Activated CD4-positive, alpha-beta memory T cell treated with anti-CD3 and anti-CD28 coated beads, Interleukin-2, amount 10 ng/mL, durations not matched to agents 7 days and 5 days (primary cell): ENCODE measurements around the gene HES7. TPM values are rescaled to one million over a fixed set of nuclear protein-coding genes. Genes with fewer than 3 reads are reported as not detected.
A peak's percentile ranks its signal among the peaks of the same experiment; 100 is the strongest.
"Not testable (repeated sequence)": the region's sequence is repeated elsewhere in the genome, so short reads cannot be mapped to it uniquely, and the experiment has no call there.

Experiments
- CTCF ChIA-PET: fragments of 350-600 bp; sonication (Branson Sonifier 250); formaldehyde crosslinking; loops from one replicate; lab custom pipeline; 2021; ENCODE audit warnings: antibody characterized with exemption, inconsistent platforms; lab: Charles Lee
- POLR2A ChIA-PET: fragments of 350-600 bp; sonication (Branson Sonifier 250); formaldehyde crosslinking; loops from one replicate; lab custom pipeline; 2021; ENCODE audit warnings: antibody characterized with exemption; lab: Charles Lee
- DNase-seq: peaks from one replicate; pipeline ENCODE4 v3.0.0-alpha.2; 2020
- H3K27ac Mint-ChIP-seq: one replicate; pipeline ENCODE4 v1.8.0; 2021; ENCODE audit warnings: mild to moderate bottlenecking, mixed read lengths
- H3K27me3 Mint-ChIP-seq: one replicate; pipeline ENCODE4 v1.8.0; 2021; ENCODE audit warnings: mixed read lengths
- H3K36me3 Mint-ChIP-seq: one replicate; pipeline ENCODE4 v1.8.0; 2021; ENCODE audit warnings: low read depth, mixed read lengths
- H3K4me1 Mint-ChIP-seq: one replicate; pipeline ENCODE4 v1.8.0; 2021; ENCODE audit warnings: mixed read lengths
- H3K4me3 Mint-ChIP-seq: one replicate; pipeline ENCODE4 v1.8.0; 2021; ENCODE audit warnings: mild to moderate bottlenecking, mixed read lengths
- H3K9me3 Mint-ChIP-seq: one replicate; pipeline ENCODE4 v1.8.0; 2021; ENCODE audit warnings: mixed read lengths
- total RNA-seq, 2 experiments: library from RNA; stranded (reverse); gene quantifications; one replicate each; pipeline ENCODE4 v1.2.3, GENCODE V29; 2021

Gene HES7
- total RNA-seq, 2 experiments from 2014 or later, result 1.4 to 1.5 TPM

GRCh38 chr17:8117980-8118768 lies 5.7 kb downstream of the HES7 start, which contains the start of gene ALOXE3:
ALOXE3 (minus strand) TSS chr17:8118514; CDS start chr17:8117990, 524 bp downstream.
- POLR2A ChIA-PET, result interaction anchor here (0.9 to 3.5 kb wide), 11 partner anchors 8 to 432 kb away, joined by 3 to 49 read pairs (median 13); partner anchors contain the start of genes AURKB, BORCS6, CTC1 and PFAS
- H3K4me3 Mint-ChIP-seq, result peak within 1 kb of the TSS; percentile 80
- CTCF ChIA-PET, result interaction anchor here (0.7 to 4.0 kb wide), 28 partner anchors 9 to 534 kb away, joined by 3 to 68 read pairs (median 6); partner anchors contain the start of genes ALOX12B, KRABD2, MPDU1 and SLC25A35
- peak within 1 kb of the TSS; percentile 89 for H3K27ac Mint-ChIP-seq
- H3K27me3 Mint-ChIP-seq, result peaks cover 57% of the 10 kb centered on the region
- no peaks in the 10 kb centered on the region for H3K9me3 Mint-ChIP-seq
- peaks cover 9% of the 10 kb centered on the region for H3K36me3 Mint-ChIP-seq
- peaks cover 48% of the 10 kb centered on the region for H3K4me1 Mint-ChIP-seq
- DNase-seq, result no peak

- no peak for DNase-seq
- peaks cover 43% of the 10 kb centered on the region for H3K4me1 Mint-ChIP-seq
- H3K27ac Mint-ChIP-seq, result no peak overlapping the region
- H3K4me3 Mint-ChIP-seq, result peak overlapping the region; percentile 80
- H3K27me3 Mint-ChIP-seq, result peaks cover 58% of the 10 kb centered on the region
- ChIA-PET POLR2A (interaction anchor here (0.7 to 3.5 kb wide), 6 partner anchors 13 to 130 kb away, joined by 3 to 49 read pairs (median 18); partner anchors contain the start of genes BORCS6, CTC1 and PFAS), CTCF (interaction anchor here (1.4 to 4.0 kb wide), 7 partner anchors 8 to 57 kb away, joined by 4 to 68 read pairs (median 9); no protein-coding TSS in a partner anchor)
- H3K9me3 Mint-ChIP-seq, result no peaks in the 10 kb centered on the region
- H3K36me3 Mint-ChIP-seq, result peaks cover 9% of the 10 kb centered on the region
Observed at GRCh38 chr17:8117367-8117979, 6.4 kb downstream of the HES7 start.

- peaks cover 59% of the 10 kb centered on the region for H3K27me3 Mint-ChIP-seq
- no peaks in the 10 kb centered on the region for H3K9me3 Mint-ChIP-seq
- ChIA-PET CTCF (interaction anchor here (1.0 to 4.0 kb wide), 5 partner anchors 23 to 56 kb away, joined by 3 to 68 read pairs (median 5); no protein-coding TSS in a partner anchor), POLR2A (interaction anchor here (0.7 to 1.6 kb wide), 2 partner anchors 12 to 57 kb away, joined by 3 to 4 read pairs; no protein-coding TSS in a partner anchor)
- no peak overlapping the region for H3K27ac Mint-ChIP-seq
- H3K4me1 Mint-ChIP-seq, result peaks cover 39% of the 10 kb centered on the region
- H3K4me3 Mint-ChIP-seq, result no peak overlapping the region
- H3K36me3 Mint-ChIP-seq, result peaks cover 9% of the 10 kb centered on the region
- no peak for DNase-seq
Observed at GRCh38 chr17:8116776-8117175, 7.1 kb downstream of the HES7 start.

- Mint-ChIP-seq H3K9me3 (no peaks in the 10 kb centered on the region), H3K4me1 (peaks cover 12% of the 10 kb centered on the region), H3K27me3 (peaks cover 40% of the 10 kb centered on the region), H3K4me3 (no peak overlapping the region), H3K36me3 (no peaks in the 10 kb centered on the region), H3K27ac (no peak overlapping the region)
- DNase-seq, result no peak
- ChIA-PET POLR2A (interaction anchor here (1.0 to 2.5 kb wide), 5 partner anchors 9 to 100 kb away, joined by 3 to 9 read pairs (median 5); partner anchors contain the start of gene AURKB), CTCF (interaction anchor here (0.5 to 7.7 kb wide), 17 partner anchors 8 to 83 kb away, joined by 3 to 67 read pairs (median 6); partner anchors contain the start of genes ALOXE3 and HES7)
Observed at GRCh38 chr17:8110907-8111306, 13.0 kb downstream of the HES7 start.

- DNase-seq, result no peak
- no peaks in the 10 kb centered on the region for H3K36me3 Mint-ChIP-seq
- CTCF ChIA-PET, result interaction anchor here (0.5 to 7.7 kb wide), 20 partner anchors 9 to 247 kb away, joined by 3 to 67 read pairs (median 4); partner anchors contain the start of genes ALOXE3 and HES7
- H3K27ac Mint-ChIP-seq, result no peak overlapping the region
- H3K4me1 Mint-ChIP-seq, result peaks cover 13% of the 10 kb centered on the region
- POLR2A ChIA-PET, result interaction anchor here (1.0 to 2.5 kb wide), 6 partner anchors 9 to 100 kb away, joined by 3 to 9 read pairs (median 4); partner anchors contain the start of gene AURKB
- no peak overlapping the region for H3K4me3 Mint-ChIP-seq
- no peaks in the 10 kb centered on the region for H3K9me3 Mint-ChIP-seq
- H3K27me3 Mint-ChIP-seq, result peaks cover 35% of the 10 kb centered on the region
Observed at GRCh38 chr17:8110456-8110804, 13.5 kb downstream of the HES7 start.

GRCh38 chr17:8109661-8110455 lies 14.0 kb downstream of the HES7 start:
- Mint-ChIP-seq H3K27me3 (peaks cover 34% of the 10 kb centered on the region), H3K9me3 (no peaks in the 10 kb centered on the region), H3K4me1 (peaks cover 16% of the 10 kb centered on the region), H3K27ac (no peak overlapping the region), H3K36me3 (no peaks in the 10 kb centered on the region), H3K4me3 (peak overlapping the region; percentile 37)
- peak; percentile 80 for DNase-seq
- ChIA-PET POLR2A (interaction anchor here (1.0 to 2.5 kb wide), 6 partner anchors 10 to 101 kb away, joined by 3 to 9 read pairs (median 4); partner anchors contain the start of gene AURKB), CTCF (interaction anchor here (0.7 to 7.7 kb wide), 18 partner anchors 9 to 247 kb away, joined by 3 to 67 read pairs (median 6); partner anchors contain the start of genes ALOXE3 and HES7)

GRCh38 chr17:8108972-8109660 lies 14.8 kb downstream of the HES7 start:
- Mint-ChIP-seq H3K36me3 (no peaks in the 10 kb centered on the region), H3K9me3 (no peaks in the 10 kb centered on the region), H3K27ac (no peak overlapping the region), H3K4me3 (no peak overlapping the region), H3K4me1 (peaks cover 16% of the 10 kb centered on the region), H3K27me3 (peaks cover 26% of the 10 kb centered on the region)
- ChIA-PET POLR2A (interaction anchor here (1.0 to 2.5 kb wide), 4 partner anchors 10 to 118 kb away, joined by 3 to 9 read pairs (median 4); no protein-coding TSS in a partner anchor), CTCF (interaction anchor here (0.9 to 7.7 kb wide), 11 partner anchors 8 to 68 kb away, joined by 3 to 67 read pairs (median 8); partner anchors contain the start of gene ALOXE3)
- no peak for DNase-seq

GRCh38 chr17:8106980-8107379 lies 16.9 kb downstream of the HES7 start:
- not testable (repeated sequence) for H3K9me3 Mint-ChIP-seq, H3K36me3 Mint-ChIP-seq, H3K4me3 Mint-ChIP-seq, DNase-seq, H3K27ac Mint-ChIP-seq
- ChIA-PET CTCF (interaction anchor here (0.8 to 7.7 kb wide), 2 partner anchors 14 to 46 kb away, joined by 3 to 64 read pairs; no protein-coding TSS in a partner anchor), POLR2A (interaction anchor here (0.6 to 0.7 kb wide), 2 partner anchors 12 to 777 kb away, joined by 3 read pairs; no protein-coding TSS in a partner anchor)
- peaks cover 12% of the 10 kb centered on the region for H3K27me3 Mint-ChIP-seq
- peaks cover 16% of the 10 kb centered on the region for H3K4me1 Mint-ChIP-seq

- no peak for DNase-seq
- H3K9me3 Mint-ChIP-seq, result no peaks in the 10 kb centered on the region
- no peaks in the 10 kb centered on the region for H3K36me3 Mint-ChIP-seq
- no peak overlapping the region for H3K27ac Mint-ChIP-seq
- H3K27me3 Mint-ChIP-seq, result peaks cover 6% of the 10 kb centered on the region
- ChIA-PET CTCF (interaction anchor here (0.6 to 7.7 kb wide), 5 partner anchors 13 to 45 kb away, joined by 3 to 64 read pairs (median 13); no protein-coding TSS in a partner anchor), POLR2A (no interaction called here)
- H3K4me3 Mint-ChIP-seq, result no peak overlapping the region
- peaks cover 14% of the 10 kb centered on the region for H3K4me1 Mint-ChIP-seq
Observed at GRCh38 chr17:8105957-8106398, 17.9 kb downstream of the HES7 start.

- CTCF ChIA-PET, result interaction anchor here (1.1 to 3.2 kb wide), 4 partner anchors 12 to 30 kb away, joined by 3 to 23 read pairs (median 10); partner anchors contain the start of genes ALOX12B and ALOXE3
- no peak for DNase-seq
- Mint-ChIP-seq H3K4me3 (no peak overlapping the region), H3K36me3 (no peaks in the 10 kb centered on the region), H3K27me3 (peaks cover 4% of the 10 kb centered on the region), H3K9me3 (no peaks in the 10 kb centered on the region), H3K4me1 (peaks cover 8% of the 10 kb centered on the region), H3K27ac (no peak overlapping the region)
- POLR2A ChIA-PET, result interaction anchor here (0.9 to 1.0 kb wide), 3 partner anchors 12 to 68 kb away, joined by 3 read pairs; no protein-coding TSS in a partner anchor
Observed at GRCh38 chr17:8104911-8105310, 19.0 kb downstream of the HES7 start.

GRCh38 chr17:8103549-8103948 lies 20.4 kb downstream of the HES7 start:
- peaks cover 4% of the 10 kb centered on the region for H3K27me3 Mint-ChIP-seq
- POLR2A ChIA-PET, result no interaction called here
- CTCF ChIA-PET, result interaction anchor here (1.1 to 3.2 kb wide), 5 partner anchors 10 to 43 kb away, joined by 4 to 23 read pairs (median 8); partner anchors contain the start of gene ALOXE3
- H3K4me3 Mint-ChIP-seq, result no peak overlapping the region
- DNase-seq, result no peak
- no peak overlapping the region for H3K27ac Mint-ChIP-seq
- peaks cover 8% of the 10 kb centered on the region for H3K4me1 Mint-ChIP-seq
- H3K9me3 Mint-ChIP-seq, result no peaks in the 10 kb centered on the region
- no peaks in the 10 kb centered on the region for H3K36me3 Mint-ChIP-seq
